CD4-positive, alpha-beta T cell treated with Interleukin-1 beta for 1 hour (primary cell): ENCODE data around the gene SUGCT.

Experiments used
- DNase-seq, 2 donors: peaks; one replicate each; pipeline ENCODE4 v3.0.0-alpha.2; 2020 to 2022

SUGCT gene

DNA sequence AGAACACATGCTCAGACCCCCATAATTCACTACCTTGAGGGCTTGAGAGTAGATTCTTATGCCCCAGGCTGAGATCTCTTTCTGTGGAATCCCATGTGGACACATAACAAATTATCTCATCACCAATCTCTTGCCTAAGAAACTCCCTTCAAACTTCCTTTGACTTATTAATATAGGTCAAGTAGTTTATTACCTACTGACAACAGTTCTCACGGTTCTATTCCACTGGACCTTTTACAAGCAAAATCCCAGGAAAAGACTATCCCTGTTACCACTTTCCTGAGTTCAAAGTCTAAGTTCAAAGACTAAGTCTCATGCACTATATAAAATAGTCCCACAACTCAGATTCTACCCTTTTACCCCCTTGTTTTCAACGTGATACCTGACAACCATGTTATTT lies 754.7 kb downstream of the SUGCT start:
- DNase-seq, result no peak

DNA sequence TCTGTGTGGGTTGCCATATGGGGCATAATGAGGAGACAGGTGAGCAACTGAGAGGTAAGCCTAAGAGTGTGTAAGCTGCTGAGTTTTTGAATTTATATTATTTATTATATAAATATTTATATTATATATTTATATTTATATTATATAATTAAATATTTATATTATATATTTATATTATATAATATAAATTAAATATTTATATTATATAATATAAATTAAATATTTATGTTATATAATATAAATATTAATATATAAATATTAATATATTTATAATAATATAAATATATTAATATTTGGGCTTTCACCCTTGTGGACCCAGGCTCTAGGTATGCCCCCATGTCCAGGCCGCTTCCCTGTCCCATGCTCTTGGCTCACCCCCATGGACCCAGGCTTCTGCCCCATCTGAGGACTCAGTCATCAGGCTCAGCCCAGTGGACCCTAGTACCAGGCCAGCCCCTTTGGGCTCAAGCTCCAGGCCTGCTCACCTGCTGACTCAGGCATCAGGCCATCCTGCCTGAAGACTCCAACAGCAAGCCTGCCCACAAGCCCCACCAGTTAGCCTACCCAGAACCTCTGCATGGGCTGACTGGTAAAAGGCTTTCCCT lies 755.4 kb downstream of the SUGCT start:
- no peak for DNase-seq

GRCh38 chr7:40891232-40891631 lies 756.4 kb downstream of the SUGCT start:
- DNase-seq, result no peak

DNA sequence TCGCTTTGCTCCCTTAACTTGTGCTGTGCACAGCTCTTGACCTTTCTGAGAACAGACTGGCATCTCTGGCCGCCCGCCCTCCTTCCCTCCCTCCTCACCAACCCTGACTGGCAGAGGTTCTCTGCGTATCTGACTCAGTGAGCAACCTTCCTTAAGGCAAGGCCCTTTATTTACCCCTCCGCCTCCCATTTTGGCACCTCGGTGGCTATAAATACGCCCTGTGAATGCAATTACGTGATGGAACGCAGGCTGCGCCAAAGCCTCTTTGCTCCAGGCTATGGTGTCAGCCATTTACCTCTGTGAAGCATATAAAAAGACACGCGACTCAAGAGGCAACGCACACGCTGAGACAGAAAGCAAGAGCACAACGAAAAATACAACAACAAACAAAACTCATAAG lies 764.3 kb downstream of the SUGCT start:
- no peak for DNase-seq

DNA sequence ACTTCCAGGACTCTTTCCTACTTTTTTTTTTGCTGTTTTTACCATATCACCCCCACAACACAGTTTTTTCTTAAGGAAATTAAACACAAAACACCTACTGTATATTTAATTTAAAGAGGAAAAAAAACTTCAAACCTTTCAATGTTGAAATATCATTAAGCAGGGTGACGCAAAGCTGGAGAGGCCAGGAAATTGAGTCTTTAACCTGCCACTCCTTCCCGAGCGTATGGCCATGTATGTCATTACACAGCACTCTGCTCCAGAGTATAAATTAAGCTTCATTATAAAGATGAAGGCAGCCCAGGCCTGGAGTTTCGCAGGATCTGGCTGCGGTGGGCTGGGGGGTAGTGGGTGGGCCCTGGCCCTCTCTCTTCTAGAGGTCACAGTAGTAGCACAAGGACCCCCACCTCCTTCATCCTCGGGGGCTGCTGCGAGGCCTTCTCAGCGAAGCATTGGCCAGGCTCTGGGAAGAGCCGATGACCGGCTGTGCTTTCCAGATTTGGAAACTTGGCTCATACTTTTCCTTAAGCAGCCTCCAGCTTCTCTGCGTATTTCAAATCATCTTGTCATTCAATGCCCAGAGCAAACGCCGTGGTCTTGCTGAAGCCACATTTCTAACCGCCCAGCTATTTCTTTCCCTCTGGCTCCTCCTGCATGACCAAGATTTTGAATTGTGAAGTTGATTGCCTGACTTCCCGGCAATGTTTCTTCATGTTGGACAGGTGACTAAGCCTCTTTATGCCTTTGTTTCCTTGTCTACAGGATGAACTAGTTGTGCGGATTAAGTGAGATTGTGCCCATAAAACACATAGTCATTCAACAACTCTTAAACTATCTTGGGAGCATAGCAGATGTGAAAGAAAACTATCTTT lies 765.1 kb downstream of the SUGCT start:
- DNase-seq, result no peak

- DNase-seq, result no peak
Observed at GRCh38 chr7:40903872-40904271, 769.1 kb downstream of the SUGCT start.

DNA sequence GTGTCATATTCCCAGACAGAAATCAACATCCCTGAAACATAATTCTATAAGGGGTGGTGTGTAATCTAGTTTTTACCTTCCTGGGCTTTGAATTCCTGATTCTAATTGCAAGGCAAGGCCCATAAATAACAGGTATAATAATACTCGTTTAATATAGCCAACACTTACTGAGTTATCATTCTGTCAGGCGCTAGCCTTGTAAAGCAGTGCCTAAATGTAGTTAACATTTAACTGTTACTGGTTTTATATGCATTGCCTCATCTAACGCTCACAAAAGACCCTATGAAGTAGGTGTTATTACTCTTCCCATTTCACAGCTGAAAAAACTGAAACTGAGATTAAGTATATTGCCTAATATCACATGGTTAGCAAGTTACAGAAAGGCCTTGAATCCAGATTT lies 772.5 kb downstream of the SUGCT start:
- no peak for DNase-seq

- DNase-seq, result no peak
Observed at GRCh38 chr7:40909346-40909980, 774.7 kb downstream of the SUGCT start.
